Vagina (tissue), 2 donors: ENCODE measurements around the gene NAV2.

Source experiments
- POLR2A ChIP-seq, 2 donors: fragments of 450-650 bp; IDR thresholded peaks; one replicate each; pipeline ENCODE4 v1.6.1; 2017; ENCODE audit warnings: antibody characterized with exemption in 2 of 2, mild to moderate bottlenecking in 2 of 2, moderate library complexity in 2 of 2
- POLR2AphosphoS5 ChIP-seq, 2 donors: sonication (generic); formaldehyde crosslinking; IDR thresholded peaks; one replicate each; pipeline ENCODE4 v1.9.0; 2017; ENCODE audit warnings: antibody characterized with exemption in 2 of 2, mild to moderate bottlenecking in 2 of 2, low read depth in 1 of 2; ENCODE audit not compliant: insufficient read depth in 1 of 2
- TF ChIP-seq, protein P1 (sequence below), 3 experiments: fragments of 450-650 bp in 2 of 3; fragments of 200-600 bp in 1 of 3; sonication (generic) in 1 of 3; IDR thresholded peaks; one replicate each; pipeline ENCODE4 v1.5.1; 2017 to 2019; ENCODE audit warnings: antibody characterized with exemption in 3 of 3, mild to moderate bottlenecking in 2 of 3, moderate library complexity in 2 of 3

DNA sequence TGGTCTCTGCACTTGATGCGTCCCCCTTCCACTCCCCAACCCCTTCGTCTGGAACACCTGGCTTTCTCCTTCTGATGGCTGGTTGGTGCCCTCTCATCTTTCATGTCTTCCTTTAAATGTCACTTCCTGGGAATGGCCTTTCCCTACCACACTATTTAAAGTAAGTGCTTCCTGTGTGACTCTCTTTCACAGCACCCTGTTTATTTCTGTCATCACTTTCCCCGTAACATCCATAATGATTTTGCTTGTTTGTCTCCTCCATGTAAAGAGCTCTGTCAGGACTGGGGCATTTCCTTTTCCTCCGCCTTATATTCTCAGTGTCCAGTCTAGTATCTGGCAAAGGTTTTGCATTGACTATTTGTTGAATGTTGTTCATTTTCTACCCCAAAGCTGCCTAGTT, 304.7 kb downstream of the NAV2 start:
- TF ChIP-seq, protein P1, sequence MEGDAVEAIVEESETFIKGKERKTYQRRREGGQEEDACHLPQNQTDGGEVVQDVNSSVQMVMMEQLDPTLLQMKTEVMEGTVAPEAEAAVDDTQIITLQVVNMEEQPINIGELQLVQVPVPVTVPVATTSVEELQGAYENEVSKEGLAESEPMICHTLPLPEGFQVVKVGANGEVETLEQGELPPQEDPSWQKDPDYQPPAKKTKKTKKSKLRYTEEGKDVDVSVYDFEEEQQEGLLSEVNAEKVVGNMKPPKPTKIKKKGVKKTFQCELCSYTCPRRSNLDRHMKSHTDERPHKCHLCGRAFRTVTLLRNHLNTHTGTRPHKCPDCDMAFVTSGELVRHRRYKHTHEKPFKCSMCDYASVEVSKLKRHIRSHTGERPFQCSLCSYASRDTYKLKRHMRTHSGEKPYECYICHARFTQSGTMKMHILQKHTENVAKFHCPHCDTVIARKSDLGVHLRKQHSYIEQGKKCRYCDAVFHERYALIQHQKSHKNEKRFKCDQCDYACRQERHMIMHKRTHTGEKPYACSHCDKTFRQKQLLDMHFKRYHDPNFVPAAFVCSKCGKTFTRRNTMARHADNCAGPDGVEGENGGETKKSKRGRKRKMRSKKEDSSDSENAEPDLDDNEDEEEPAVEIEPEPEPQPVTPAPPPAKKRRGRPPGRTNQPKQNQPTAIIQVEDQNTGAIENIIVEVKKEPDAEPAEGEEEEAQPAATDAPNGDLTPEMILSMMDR (IDR thresholded peaks at IDR 0.05) = no peak
- TF ChIP-seq POLR2A (IDR thresholded peaks at IDR 0.05) (no peak), POLR2AphosphoS5 (IDR thresholded peaks at IDR 0.05; ENCODE audit: insufficient read depth in 1 of 2, low read depth in 1 of 2) (no peak)
